Suprapubic skin (tissue), 3 donors: ENCODE data around the gene GDPD5.

Source experiments
- POLR2A ChIP-seq, 2 donors: fragments of 450-650 bp; IDR thresholded peaks; one replicate each; pipeline ENCODE4 v1.6.1; 2017; ENCODE audit warnings: antibody characterized with exemption in 2 of 2, mild to moderate bottlenecking in 2 of 2, moderate library complexity in 2 of 2
- TF ChIP-seq, protein P1 (sequence below), 2 donors: fragments of 200-600 bp in 1 of 2; fragments of 450-650 bp in 1 of 2; sonication (generic) in 1 of 2; IDR thresholded peaks; one replicate each; pipeline ENCODE4 v1.5.1; 2016 to 2019; ENCODE audit warnings: antibody characterized with exemption in 2 of 2, mild to moderate bottlenecking in 1 of 2, moderate library complexity in 1 of 2

DNA sequence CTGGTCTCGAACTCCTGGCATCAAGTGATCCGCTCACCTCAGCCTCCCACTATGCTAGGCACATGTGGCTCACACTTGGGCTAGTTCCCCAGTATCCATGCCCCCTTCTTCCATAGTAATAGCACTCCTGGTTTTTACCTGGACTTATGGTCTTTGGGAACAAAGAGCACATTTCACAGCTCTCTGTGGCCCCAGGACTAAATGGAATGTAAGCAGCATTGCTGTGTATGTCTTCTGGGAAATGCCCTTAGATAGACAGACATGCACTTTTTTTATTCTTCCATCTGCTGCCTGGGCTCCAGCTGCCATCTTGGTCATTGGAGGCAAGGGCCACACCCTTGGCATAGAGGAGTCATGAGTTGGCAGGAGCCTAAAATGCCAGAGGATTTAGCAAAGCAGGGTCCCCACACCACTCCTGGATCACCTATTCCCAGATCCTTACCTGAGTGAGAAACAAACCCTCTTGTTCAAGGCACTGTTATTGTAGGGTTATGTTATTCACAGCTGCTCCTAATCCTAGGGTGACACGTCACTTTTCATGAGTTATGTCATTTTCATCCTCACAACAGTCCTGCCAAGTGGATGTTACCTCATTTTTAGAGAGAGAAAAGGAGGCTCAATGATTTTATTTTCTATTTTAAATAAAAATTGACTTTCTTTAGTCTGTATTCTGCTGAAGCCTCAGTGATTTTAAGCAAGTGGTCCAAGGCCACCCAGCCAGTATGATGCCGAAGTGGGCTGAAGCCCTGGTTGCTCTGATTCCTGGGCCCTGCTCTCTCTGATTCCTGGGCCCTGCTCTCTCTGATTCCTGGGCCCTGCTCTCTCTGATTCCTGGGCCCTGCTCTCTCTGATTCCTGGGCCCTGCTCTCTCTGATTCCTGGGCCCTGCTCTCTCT, 15.7 kb upstream of the GDPD5 start:
- TF ChIP-seq, protein P1, sequence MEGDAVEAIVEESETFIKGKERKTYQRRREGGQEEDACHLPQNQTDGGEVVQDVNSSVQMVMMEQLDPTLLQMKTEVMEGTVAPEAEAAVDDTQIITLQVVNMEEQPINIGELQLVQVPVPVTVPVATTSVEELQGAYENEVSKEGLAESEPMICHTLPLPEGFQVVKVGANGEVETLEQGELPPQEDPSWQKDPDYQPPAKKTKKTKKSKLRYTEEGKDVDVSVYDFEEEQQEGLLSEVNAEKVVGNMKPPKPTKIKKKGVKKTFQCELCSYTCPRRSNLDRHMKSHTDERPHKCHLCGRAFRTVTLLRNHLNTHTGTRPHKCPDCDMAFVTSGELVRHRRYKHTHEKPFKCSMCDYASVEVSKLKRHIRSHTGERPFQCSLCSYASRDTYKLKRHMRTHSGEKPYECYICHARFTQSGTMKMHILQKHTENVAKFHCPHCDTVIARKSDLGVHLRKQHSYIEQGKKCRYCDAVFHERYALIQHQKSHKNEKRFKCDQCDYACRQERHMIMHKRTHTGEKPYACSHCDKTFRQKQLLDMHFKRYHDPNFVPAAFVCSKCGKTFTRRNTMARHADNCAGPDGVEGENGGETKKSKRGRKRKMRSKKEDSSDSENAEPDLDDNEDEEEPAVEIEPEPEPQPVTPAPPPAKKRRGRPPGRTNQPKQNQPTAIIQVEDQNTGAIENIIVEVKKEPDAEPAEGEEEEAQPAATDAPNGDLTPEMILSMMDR (IDR thresholded peaks at IDR 0.05): no peak
- no peak for TF ChIP-seq POLR2A (IDR thresholded peaks at IDR 0.05)
